ENCODE measurements around the gene MYADML2. TPM values are rescaled to one million over a fixed set of nuclear protein-coding genes. Genes with fewer than 3 reads are reported as not detected.

MYADML2 gene
- total and polyA plus RNA-seq, 9 donors, result 11.3 to 24.1 (median 21.5) TPM

- WGBS (ENCODE audit: insufficient coverage), result 21% methylated on average over 40 of the region's 41 CpGs
- peak; percentile 91 for DNase-seq
- H3K36me3 ChIP-seq (ENCODE audit: control insufficient read depth, insufficient read depth, low read length), result no peaks in the 10 kb centered on the region
- peaks cover 51% of the 10 kb centered on the region for H3K27me3 ChIP-seq (ENCODE audit: control insufficient read depth, insufficient read depth, low read length)
- no peaks in the 10 kb centered on the region for H3K9me3 ChIP-seq (replicated peaks; ENCODE audit: control insufficient read depth, low read depth, low read length)
- no peak overlapping the region for H3K4me3 ChIP-seq (ENCODE audit: low read length)
- peaks cover 66% of the 10 kb centered on the region for H3K4me1 ChIP-seq (ENCODE audit: control insufficient read depth, insufficient read depth, low read length)
- peak overlapping the region; percentile 43 for H3K27ac ChIP-seq (ENCODE audit: low read length)
Measured at GRCh38 chr17:81966343-81967243, 19.6 kb upstream of the MYADML2 start.

- no peak overlapping the region for H3K4me3 ChIP-seq (ENCODE audit: low read length)
- H3K4me1 ChIP-seq (ENCODE audit: control insufficient read depth, insufficient read depth, low read length), result peaks cover 69% of the 10 kb centered on the region
- H3K27ac ChIP-seq (ENCODE audit: low read length), result no peak overlapping the region
- no peak for DNase-seq
- H3K9me3 ChIP-seq (replicated peaks; ENCODE audit: control insufficient read depth, low read depth, low read length), result no peaks in the 10 kb centered on the region
- H3K27me3 ChIP-seq (ENCODE audit: control insufficient read depth, insufficient read depth, low read length), result peaks cover 62% of the 10 kb centered on the region
- WGBS (ENCODE audit: insufficient coverage), result 62% methylated on average over 21 of the region's 22 CpGs
- no peaks in the 10 kb centered on the region for H3K36me3 ChIP-seq (ENCODE audit: control insufficient read depth, insufficient read depth, low read length)
Measured at GRCh38 chr17:81964081-81964849, 17.2 kb upstream of the MYADML2 start.

- peak; percentile 77 for DNase-seq
- H3K36me3 ChIP-seq (ENCODE audit: control insufficient read depth, insufficient read depth, low read length), result no peaks in the 10 kb centered on the region
- no peak overlapping the region for H3K4me3 ChIP-seq (ENCODE audit: low read length)
- no peaks in the 10 kb centered on the region for H3K9me3 ChIP-seq (replicated peaks; ENCODE audit: control insufficient read depth, low read depth, low read length)
- H3K4me1 ChIP-seq (ENCODE audit: control insufficient read depth, insufficient read depth, low read length), result peaks cover 61% of the 10 kb centered on the region
- peak overlapping the region; percentile 59 for H3K27ac ChIP-seq (ENCODE audit: low read length)
- peaks cover 75% of the 10 kb centered on the region for H3K27me3 ChIP-seq (ENCODE audit: control insufficient read depth, insufficient read depth, low read length)
- 57% methylated on average over 32 of the region's 37 CpGs for WGBS (ENCODE audit: insufficient coverage)
Measured at GRCh38 chr17:81962499-81963441, 15.7 kb upstream of the MYADML2 start.

GRCh38 chr17:81961521-81962498 lies 14.8 kb upstream of the MYADML2 start:
- Histone ChIP-seq H3K27me3 (ENCODE audit: control insufficient read depth, insufficient read depth, low read length) (peaks cover 71% of the 10 kb centered on the region), H3K9me3 (replicated peaks; ENCODE audit: control insufficient read depth, low read depth, low read length) (no peaks in the 10 kb centered on the region), H3K36me3 (ENCODE audit: control insufficient read depth, insufficient read depth, low read length) (no peaks in the 10 kb centered on the region), H3K4me1 (ENCODE audit: control insufficient read depth, insufficient read depth, low read length) (peaks cover 51% of the 10 kb centered on the region), H3K4me3 (ENCODE audit: low read length) (no peak overlapping the region), H3K27ac (ENCODE audit: low read length) (peak overlapping the region; percentile 13)
- no peak for DNase-seq
- WGBS (ENCODE audit: insufficient coverage), result 8% methylated on average over 79 of the region's 82 CpGs

GRCh38 chr17:81961087-81961511 lies 14.1 kb upstream of the MYADML2 start, which contains the start of gene NOTUM:
Gene NOTUM (minus strand): TSS chr17:81961187. CDS start chr17:81960909, 278 bp downstream.
- Histone ChIP-seq H3K4me3 (ENCODE audit: low read length) (peak within 1 kb of the TSS; percentile 15), H3K4me1 (ENCODE audit: control insufficient read depth, insufficient read depth, low read length) (peaks cover 44% of the 10 kb centered on the region), H3K27ac (ENCODE audit: low read length) (no peak within 1 kb of the TSS), H3K9me3 (replicated peaks; ENCODE audit: control insufficient read depth, low read depth, low read length) (no peaks in the 10 kb centered on the region), H3K36me3 (ENCODE audit: control insufficient read depth, insufficient read depth, low read length) (no peaks in the 10 kb centered on the region), H3K27me3 (ENCODE audit: control insufficient read depth, insufficient read depth, low read length) (peaks cover 67% of the 10 kb centered on the region)
- under 1% methylated on average over 60 of the region's 65 CpGs for WGBS (ENCODE audit: insufficient coverage)
- DNase-seq, result peak; percentile 51

GRCh38 chr17:81960130-81960958 lies 13.3 kb upstream of the MYADML2 start:
- no peak overlapping the region for H3K27ac ChIP-seq (ENCODE audit: low read length)
- peaks cover 61% of the 10 kb centered on the region for H3K27me3 ChIP-seq (ENCODE audit: control insufficient read depth, insufficient read depth, low read length)
- no peaks in the 10 kb centered on the region for H3K36me3 ChIP-seq (ENCODE audit: control insufficient read depth, insufficient read depth, low read length)
- no peaks in the 10 kb centered on the region for H3K9me3 ChIP-seq (replicated peaks; ENCODE audit: control insufficient read depth, low read depth, low read length)
- H3K4me3 ChIP-seq (ENCODE audit: low read length), result peak overlapping the region; percentile 15
- WGBS (ENCODE audit: insufficient coverage), result 2% methylated on average over 92 of the region's 98 CpGs
- H3K4me1 ChIP-seq (ENCODE audit: control insufficient read depth, insufficient read depth, low read length), result peaks cover 39% of the 10 kb centered on the region
- DNase-seq, result no peak

- H3K27me3 ChIP-seq (ENCODE audit: control insufficient read depth, insufficient read depth, low read length), result peaks cover 61% of the 10 kb centered on the region
- DNase-seq, result peak; percentile 72
- WGBS (ENCODE audit: insufficient coverage), result 2% methylated on average over 111 of the region's 112 CpGs
- no peaks in the 10 kb centered on the region for H3K36me3 ChIP-seq (ENCODE audit: control insufficient read depth, insufficient read depth, low read length)
- H3K27ac ChIP-seq (ENCODE audit: low read length), result no peak overlapping the region
- H3K9me3 ChIP-seq (replicated peaks; ENCODE audit: control insufficient read depth, low read depth, low read length), result no peaks in the 10 kb centered on the region
- H3K4me1 ChIP-seq (ENCODE audit: control insufficient read depth, insufficient read depth, low read length), result peaks cover 39% of the 10 kb centered on the region
- peak overlapping the region; percentile 33 for H3K4me3 ChIP-seq (ENCODE audit: low read length)
Measured at GRCh38 chr17:81959362-81960129, 12.5 kb upstream of the MYADML2 start.

All from muscle of leg (tissue), 11 donors.